Measurements from ENCODE around the gene RHAG. TPM values are rescaled to one million over a fixed set of nuclear protein-coding genes. Genes with fewer than 3 reads are reported as not detected.

RHAG gene
- total RNA-seq, 1 experiment from 2014 or later = 0.23 TPM

Other genes with a start within 250 kb of the RHAG start
- 7.1 TPM for gene MMUT, start 173.6 kb downstream of the RHAG start, total RNA-seq (2021; ENCODE audit: unreplicated experiment)
- 5.5 TPM for gene CENPQ, start 173.5 kb downstream of the RHAG start, total RNA-seq (2021; ENCODE audit: unreplicated experiment)
- gene GLYATL3, start 136.9 kb downstream of the RHAG start, total RNA-seq (2021; ENCODE audit: unreplicated experiment) = not detected
- 0.15 TPM for gene C6orf141, start 86.2 kb downstream of the RHAG start, total RNA-seq (2021; ENCODE audit: unreplicated experiment)
- gene CRISP2, start 76.7 kb upstream of the RHAG start, total RNA-seq (2021; ENCODE audit: unreplicated experiment) = not detected
- gene CRISP3, start 107.5 kb upstream of the RHAG start, total RNA-seq (2021; ENCODE audit: unreplicated experiment) = not detected
- not detected for gene PGK2, start 150.4 kb upstream of the RHAG start, total RNA-seq (2021; ENCODE audit: unreplicated experiment)
- gene CRISP1, start 229.7 kb upstream of the RHAG start, total RNA-seq (2021; ENCODE audit: unreplicated experiment) = not detected